ENCODE results near the gene AFG1L. TPM values are rescaled to one million over a fixed set of nuclear protein-coding genes. Genes with fewer than 3 reads are reported as not detected.
"Not testable (repeated sequence)": the region's sequence is repeated elsewhere in the genome, so short reads cannot be mapped to it uniquely, and the experiment has no call there.

AFG1L gene
- total and polyA plus RNA-seq, 8 donors: 1.2 to 4.7 (median 3.8) TPM

DNA sequence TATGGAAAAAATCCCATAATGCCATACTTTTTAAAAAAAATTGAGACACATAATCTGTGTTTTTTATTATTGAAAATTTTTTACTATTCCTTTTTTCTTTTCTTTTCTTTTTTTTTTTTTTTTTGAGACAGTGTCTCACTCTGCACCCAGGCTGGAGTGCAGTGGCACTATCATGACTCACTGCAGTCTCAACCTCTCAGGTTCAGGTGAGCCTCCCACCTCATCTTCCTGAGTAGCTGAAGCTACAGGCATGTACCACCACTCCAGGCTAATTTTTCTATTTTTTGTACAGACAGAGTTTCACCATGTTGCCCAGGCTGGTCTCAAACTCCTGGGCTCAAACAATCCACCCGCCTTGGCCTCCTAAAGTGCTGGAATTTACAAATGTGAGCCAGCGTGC lies 100.4 kb downstream of the AFG1L start:
- Histone ChIP-seq H3K36me3 (no peaks in the 10 kb centered on the region), H3K4me1 (no peaks in the 10 kb centered on the region), H3K4me3 (no peak overlapping the region), H3K27me3 (no peaks in the 10 kb centered on the region), H3K9me3 (no peaks in the 10 kb centered on the region), H3K27ac (no peak overlapping the region)
- FAIRE-seq: no peak
- DNase-seq: no peak
- intact Hi-C loops (cut with DNase I): no loop called here
- TF ChIP-seq, protein P1, sequence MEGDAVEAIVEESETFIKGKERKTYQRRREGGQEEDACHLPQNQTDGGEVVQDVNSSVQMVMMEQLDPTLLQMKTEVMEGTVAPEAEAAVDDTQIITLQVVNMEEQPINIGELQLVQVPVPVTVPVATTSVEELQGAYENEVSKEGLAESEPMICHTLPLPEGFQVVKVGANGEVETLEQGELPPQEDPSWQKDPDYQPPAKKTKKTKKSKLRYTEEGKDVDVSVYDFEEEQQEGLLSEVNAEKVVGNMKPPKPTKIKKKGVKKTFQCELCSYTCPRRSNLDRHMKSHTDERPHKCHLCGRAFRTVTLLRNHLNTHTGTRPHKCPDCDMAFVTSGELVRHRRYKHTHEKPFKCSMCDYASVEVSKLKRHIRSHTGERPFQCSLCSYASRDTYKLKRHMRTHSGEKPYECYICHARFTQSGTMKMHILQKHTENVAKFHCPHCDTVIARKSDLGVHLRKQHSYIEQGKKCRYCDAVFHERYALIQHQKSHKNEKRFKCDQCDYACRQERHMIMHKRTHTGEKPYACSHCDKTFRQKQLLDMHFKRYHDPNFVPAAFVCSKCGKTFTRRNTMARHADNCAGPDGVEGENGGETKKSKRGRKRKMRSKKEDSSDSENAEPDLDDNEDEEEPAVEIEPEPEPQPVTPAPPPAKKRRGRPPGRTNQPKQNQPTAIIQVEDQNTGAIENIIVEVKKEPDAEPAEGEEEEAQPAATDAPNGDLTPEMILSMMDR (IDR thresholded peaks at IDR 0.05): no peak
- ATAC-seq: no peak
- 90 to 99% methylated on average over 2 of the region's 2 CpGs for WGBS, 2 donors

DNA sequence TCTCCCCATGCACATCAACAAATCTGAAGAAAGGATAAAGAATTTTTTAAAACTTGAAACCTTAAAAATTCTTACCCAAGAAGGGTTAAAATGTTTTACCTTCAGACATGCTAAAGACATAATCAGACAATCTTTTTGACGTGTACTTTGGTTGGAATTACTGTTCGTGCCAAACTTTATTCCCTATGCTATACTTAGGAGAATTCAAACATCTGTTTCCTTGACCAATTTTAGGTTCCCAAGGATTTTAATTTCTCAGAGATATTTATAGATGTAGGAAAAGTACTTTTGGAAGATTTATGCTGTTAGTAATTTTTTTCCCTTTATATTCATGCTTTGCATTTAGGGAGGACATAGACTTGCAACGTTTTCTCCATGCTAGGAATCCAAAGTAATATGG lies 108.4 kb downstream of the AFG1L start:
- Histone ChIP-seq H3K36me3 (no peaks in the 10 kb centered on the region), H3K4me3 (no peak overlapping the region), H3K27me3 (no peaks in the 10 kb centered on the region), H3K4me1 (peaks cover 7 to 14% (median 10%) of the 10 kb centered on the region in 3 donors), H3K27ac (no peak overlapping the region), H3K9me3 (no peaks in the 10 kb centered on the region)
- TF ChIP-seq, protein P1 (IDR thresholded peaks at IDR 0.05): no peak
- intact Hi-C loops (cut with DNase I): no loop called here
- no peak for FAIRE-seq
- WGBS, 2 donors: 41 to 42% methylated on average over 3 of the region's 3 CpGs
- DNase-seq: no peak
- ATAC-seq: no peak

DNA sequence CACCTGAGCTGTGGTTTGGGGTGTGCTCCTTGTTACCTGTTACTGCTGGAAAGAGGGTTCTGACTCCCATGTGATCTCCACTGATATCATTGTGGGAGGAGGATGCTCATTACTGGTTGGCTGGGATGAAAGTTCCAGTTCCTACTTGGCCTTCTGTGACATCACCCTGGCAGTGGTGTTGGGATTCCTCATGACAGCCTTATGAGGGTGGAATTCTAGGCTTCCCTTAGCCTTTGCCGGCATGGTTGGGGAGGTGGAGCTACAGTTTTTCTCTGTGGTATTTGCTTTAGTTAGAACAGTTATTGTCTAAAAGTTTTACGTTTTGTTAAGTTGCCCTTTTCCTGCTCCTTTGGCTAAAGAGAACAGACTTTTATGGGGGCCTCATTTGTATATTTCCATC lies 112.1 kb downstream of the AFG1L start:
- intact Hi-C loops (cut with DNase I): no loop called here
- ATAC-seq (no peak), FAIRE-seq (no peak), DNase-seq (no peak)
- H3K36me3 ChIP-seq: no peaks in the 10 kb centered on the region
- TF ChIP-seq, protein P1 (IDR thresholded peaks at IDR 0.05): no peak
- H3K4me3 ChIP-seq: no peak overlapping the region
- H3K27me3 ChIP-seq: no peaks in the 10 kb centered on the region
- peaks cover 16 to 25% (median 17%) of the 10 kb centered on the region in 3 donors for H3K4me1 ChIP-seq
- peak overlapping the region in 2 of 4 donors; percentile 80 to 82 for H3K27ac ChIP-seq
- 95 to 98% methylated on average over 2 of the region's 2 CpGs for WGBS, 2 donors
- no peaks in the 10 kb centered on the region for H3K9me3 ChIP-seq

DNA sequence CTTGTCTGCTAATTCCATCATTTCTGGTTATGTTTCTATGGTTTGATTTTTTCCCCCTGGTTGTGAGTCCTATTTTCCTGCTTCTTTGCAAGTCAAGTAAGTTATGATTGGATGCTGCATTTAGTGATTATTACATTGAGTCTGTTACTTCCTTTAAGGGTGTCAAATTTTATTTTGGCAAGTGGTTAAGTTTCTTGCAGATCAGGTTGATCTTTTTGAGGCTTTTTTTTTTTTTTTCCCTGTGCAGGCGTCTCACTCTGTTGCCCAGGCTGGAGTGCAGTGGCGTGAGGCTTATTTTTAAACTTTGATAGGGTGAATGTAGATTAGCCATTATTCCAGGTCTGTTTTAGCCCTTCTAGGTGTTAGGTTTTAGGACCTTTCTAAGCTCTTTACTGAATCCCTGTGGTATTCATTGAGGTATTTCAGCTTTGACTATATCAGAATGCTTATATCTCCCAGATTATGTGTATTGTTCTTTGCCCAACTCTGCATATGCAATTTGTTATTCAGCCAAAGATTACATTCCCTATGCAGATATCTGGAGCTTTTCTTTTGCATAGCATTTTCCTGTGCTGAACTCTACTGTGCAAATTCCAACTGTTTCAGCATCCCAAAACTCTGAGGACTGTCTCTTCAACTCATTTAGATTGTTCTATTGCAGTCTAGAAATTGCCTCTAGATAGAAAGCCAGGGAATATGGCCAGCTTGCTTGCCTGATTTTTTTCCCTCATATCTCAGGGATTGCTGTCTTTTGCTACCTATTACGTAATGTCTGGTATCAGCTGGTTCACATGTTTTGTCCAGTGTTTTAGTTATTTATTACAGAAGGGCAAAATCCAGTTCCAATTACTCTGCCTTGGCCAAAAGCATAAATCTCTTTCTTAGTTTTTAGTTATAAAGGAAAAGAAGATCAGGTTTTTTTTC lies 113.3 kb downstream of the AFG1L start:
- TF ChIP-seq, protein P1 (IDR thresholded peaks at IDR 0.05): no peak
- Histone ChIP-seq H3K9me3 (no peaks in the 10 kb centered on the region), H3K27ac (peak overlapping the region; percentile 30 to 82 (median 62)), H3K27me3 (no peaks in the 10 kb centered on the region), H3K4me3 (no peak overlapping the region), H3K4me1 (peaks cover 16 to 18% (median 17%) of the 10 kb centered on the region in 3 donors), H3K36me3 (no peaks in the 10 kb centered on the region)
- peak; percentile 95 to 99 (median 96) for ATAC-seq
- no peak for FAIRE-seq
- DNase-seq: peak in 3 of 6 donors; percentile 34 to 45 (median 45)
- WGBS, 2 donors: 12 to 19% methylated on average over 3 of the region's 3 CpGs
- intact Hi-C loops (cut with DNase I): no loop called here

DNA sequence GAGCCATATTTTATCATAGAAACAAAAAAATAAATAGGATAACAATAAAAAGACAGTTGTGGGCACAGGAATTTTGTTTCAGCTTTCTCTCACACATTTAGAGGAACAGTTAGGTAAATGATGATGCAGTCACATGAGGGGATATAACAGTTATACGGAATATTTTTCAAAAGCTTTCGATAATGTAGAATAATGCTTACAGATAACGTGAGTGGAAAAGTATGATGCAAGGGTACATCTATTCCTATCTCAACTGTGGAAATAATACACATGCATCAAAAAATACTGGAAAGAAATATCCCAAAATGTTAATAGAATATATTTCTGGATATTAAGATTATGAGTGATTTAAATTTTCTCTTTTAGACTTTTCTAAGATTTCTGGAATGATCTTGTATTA lies 114.0 kb downstream of the AFG1L start:
- Histone ChIP-seq H3K4me3 (no peak overlapping the region), H3K9me3 (no peaks in the 10 kb centered on the region), H3K27ac (peak overlapping the region in 2 of 4 donors; percentile 80 to 82), H3K27me3 (no peaks in the 10 kb centered on the region), H3K36me3 (no peaks in the 10 kb centered on the region), H3K4me1 (peaks cover 14 to 17% (median 16%) of the 10 kb centered on the region in 3 donors)
- TF ChIP-seq, protein P1 (IDR thresholded peaks at IDR 0.05): no peak
- intact Hi-C loops (cut with DNase I): no loop called here
- peak in 2 of 4 donors; percentile 26 to 54 for ATAC-seq
- no peak for FAIRE-seq
- no peak for DNase-seq
- 29 to 39% methylated on average over 3 of the region's 3 CpGs for WGBS, 2 donors

DNA sequence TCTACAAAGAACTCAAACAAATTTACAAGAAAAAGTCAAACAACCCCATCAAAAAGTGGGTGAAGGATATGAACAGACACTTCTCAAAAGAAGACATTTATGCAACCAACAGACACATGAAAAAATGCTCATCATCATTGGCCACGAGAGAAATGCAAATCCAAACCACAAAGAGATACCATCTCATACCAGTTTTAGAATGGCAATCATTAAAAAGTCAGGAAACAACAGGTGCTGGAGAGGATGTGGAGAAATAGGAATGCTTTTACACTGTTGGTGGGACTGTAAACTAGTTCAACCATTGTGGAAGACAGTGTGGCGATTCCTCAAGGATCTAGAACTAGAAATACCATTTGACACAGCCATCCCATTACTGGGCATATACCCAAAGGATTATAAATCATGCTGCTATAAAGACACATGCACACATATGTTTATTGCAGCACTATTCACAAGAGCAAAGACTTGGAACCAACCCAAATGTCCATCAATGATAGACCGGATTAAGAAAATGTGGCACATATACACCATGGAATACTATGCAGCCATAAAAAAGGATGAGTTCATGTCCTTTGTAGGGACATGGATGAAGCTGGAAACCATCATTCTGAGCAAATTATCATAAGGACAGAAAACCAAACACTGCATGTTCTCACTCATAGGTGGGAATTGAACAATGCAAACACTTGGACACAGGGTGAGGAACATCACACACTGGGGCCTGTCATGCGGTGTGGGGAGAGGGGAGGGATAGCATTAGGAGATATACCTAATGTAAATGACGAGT lies 121.4 kb downstream of the AFG1L start:
- ATAC-seq; FAIRE-seq; H3K27me3 ChIP-seq; DNase-seq; H3K4me3 ChIP-seq; H3K36me3 ChIP-seq; intact Hi-C loops (cut with DNase I); H3K4me1 ChIP-seq; H3K27ac ChIP-seq; H3K9me3 ChIP-seq: not testable (repeated sequence)
- WGBS, 2 donors: 96% methylated on average over 4 to 5 of the region's 5 CpGs

All from pancreas (tissue), 10 donors.